Body of pancreas (tissue), 4 donors: ENCODE data around the gene DDX39A.

ENCODE experiments used
- CTCF ChIP-seq, 7 experiments: fragments of 450-650 bp in 4 of 7; fragments of 200-600 bp in 3 of 7; sonication (generic) in 3 of 7; IDR thresholded peaks; one replicate each; pipeline ENCODE4 v1.5.1; 2016 to 2019; ENCODE audit warnings: antibody characterized with exemption in 7 of 7
- POLR2A ChIP-seq, 3 donors: fragments of 450-650 bp; IDR thresholded peaks; one replicate each; pipeline ENCODE4 v1.6.1; 2016; ENCODE audit warnings: antibody characterized with exemption in 3 of 3, mild to moderate bottlenecking in 2 of 3

GRCh38 chr19:14418856-14419105 lies 360 bp downstream of the DDX39A start:
- no peak for TF ChIP-seq CTCF (IDR thresholded peaks at IDR 0.05)
- TF ChIP-seq POLR2A (IDR thresholded peaks at IDR 0.05), result no peak
